Measurements from ENCODE around the gene SPDYE1.
A peak's percentile ranks its signal among the peaks of the same experiment; 100 is the strongest.
"Not testable (repeated sequence)": the region's sequence is repeated elsewhere in the genome, so short reads cannot be mapped to it uniquely, and the experiment has no call there.

Gene SPDYE1

GRCh38 chr7:43990829-43991228 lies 6.9 kb upstream of the SPDYE1 start:
- DNase-seq, result not testable (repeated sequence)

DNA sequence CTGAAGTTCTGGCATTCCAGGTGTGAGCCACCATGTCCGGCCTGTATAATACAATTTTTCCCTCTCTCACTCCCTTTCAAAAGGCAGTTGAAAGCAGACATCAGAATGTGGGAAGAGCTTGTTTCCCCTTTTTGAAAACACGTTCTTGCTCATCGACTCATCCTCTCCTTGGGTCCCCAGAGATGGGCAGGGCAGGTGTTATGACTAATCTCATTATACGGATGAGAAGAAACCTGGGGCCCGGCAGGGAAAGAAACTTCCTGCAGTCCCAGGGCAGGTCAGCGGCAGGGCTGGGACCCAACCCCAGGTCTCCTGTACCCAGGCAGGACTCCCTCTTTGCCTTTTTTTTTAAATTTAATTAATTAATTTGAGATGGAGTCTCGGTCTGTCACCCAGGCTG lies 4.8 kb upstream of the SPDYE1 start:
- DNase-seq, result not testable (repeated sequence)

DNA sequence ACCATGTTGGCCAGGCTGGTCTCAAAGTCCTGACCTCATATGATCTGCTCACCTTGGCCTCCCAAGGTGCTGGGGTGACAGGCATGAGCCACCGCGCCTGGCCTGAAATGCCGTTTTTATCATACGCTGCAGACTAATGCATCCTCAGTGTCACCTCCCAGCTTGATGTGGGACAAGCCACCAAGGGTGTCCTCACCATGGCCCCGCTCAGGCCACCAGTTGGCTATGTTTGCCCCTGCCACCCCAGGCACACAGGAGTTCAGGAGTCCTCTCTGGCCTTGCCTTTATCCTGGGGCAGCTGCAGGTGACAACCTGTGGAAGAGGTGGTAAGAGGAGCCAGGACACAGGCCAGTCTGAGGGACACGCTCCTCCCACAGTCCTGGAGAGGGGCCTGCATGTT lies 3.0 kb upstream of the SPDYE1 start:
- DNase-seq, result not testable (repeated sequence)

- DNase-seq, result not testable (repeated sequence)
These were observed 14.4 kb downstream of the SPDYE1 start for GRCh38 chr7:44012081-44012480.

DNA sequence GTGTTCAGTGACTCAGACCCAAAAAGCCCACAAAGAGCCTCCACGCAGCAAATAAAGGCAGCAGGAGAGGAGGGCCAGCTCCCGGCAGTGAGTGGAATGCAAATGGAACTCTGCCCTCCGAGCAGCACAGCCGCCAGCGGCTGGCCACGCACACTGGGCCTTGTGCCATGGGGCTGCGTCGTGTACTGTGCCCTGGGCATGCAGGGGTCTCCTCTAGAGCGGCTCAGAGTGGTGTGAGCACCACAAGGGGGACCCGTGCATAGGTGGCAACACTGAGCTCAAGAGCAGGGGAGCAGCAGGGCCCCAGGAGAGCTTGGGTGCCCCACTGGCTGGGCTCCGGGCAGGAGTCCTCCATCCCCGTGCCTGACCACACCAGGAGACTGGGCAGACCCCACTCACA lies 17.4 kb downstream of the SPDYE1 start:
- peak in 16 of 56 donors; percentile 6 to 50 (median 18) for DNase-seq

- peak; percentile 79 to 99 (median 95) for DNase-seq
These were observed 21.4 kb downstream of the SPDYE1 start for GRCh38 chr7:44018857-44019807.

DNA sequence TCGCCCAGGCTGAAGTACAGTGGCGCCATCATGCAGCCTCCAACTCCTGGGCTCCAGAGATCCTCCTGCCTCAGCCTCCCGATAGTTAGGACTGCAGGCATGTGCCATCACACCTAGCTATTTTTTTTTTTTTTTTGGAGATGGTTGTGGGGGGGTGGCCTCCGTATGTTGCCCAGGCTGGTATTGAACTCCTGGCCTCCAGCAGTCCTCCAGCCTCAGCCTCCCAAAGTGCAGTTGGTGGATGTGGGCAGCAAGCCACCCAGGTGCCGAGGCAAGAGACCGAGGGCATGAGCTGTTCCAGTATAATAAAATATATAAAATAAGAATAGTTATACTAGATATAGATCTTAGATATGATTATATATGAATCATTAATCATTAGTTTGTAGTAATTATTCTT lies 22.1 kb downstream of the SPDYE1 start:
- DNase-seq, result not testable (repeated sequence)

DNA sequence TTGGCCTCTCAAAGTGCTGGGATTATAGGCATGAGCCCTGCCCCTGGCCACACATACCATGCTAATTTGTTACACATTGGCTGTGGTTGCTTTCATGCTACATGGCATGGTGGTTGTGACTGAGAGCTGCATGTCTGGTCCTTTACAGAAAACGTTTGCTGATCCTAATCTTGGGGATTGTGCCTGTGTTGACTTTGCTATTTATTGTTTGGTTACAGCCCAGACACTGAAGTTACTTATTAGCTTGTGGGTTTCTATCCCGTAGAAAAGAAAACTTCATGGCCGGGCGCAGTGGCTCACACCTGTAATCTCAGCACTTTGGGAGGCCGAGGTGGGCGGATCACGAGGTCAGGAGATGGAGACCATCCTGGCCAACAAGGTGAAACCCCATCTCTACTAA lies 24.4 kb downstream of the SPDYE1 start:
- DNase-seq, result not testable (repeated sequence)

GRCh38 chr7:44022796-44023467 lies 25.2 kb downstream of the SPDYE1 start:
- DNase-seq, result not testable (repeated sequence)

GRCh38 chr7:44029433-44029832 lies 31.7 kb downstream of the SPDYE1 start:
- not testable (repeated sequence) for DNase-seq

GRCh38 chr7:44030029-44030428 lies 32.3 kb downstream of the SPDYE1 start:
- DNase-seq, result peak in 5 of 56 donors; percentile 11 to 30 (median 16)

DNA sequence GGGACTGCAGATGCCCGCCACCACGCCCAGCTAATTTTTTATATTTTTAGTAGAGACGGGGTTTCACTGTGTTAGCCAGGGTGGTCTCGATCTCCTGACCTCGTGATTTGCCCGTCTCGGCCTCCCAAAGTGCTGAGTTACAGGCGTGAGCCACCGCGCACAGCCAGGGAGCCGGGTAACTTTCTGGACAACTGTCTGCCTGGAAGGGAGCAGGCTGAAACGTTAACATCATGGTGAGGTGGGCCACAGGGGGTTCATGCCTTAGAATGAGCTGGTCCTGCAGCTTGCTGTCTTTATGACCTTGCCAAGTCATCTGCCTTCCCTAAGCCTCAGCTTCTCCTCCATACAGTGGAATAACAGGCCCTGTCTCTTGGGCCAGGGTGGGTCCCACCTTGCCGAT lies 33.6 kb downstream of the SPDYE1 start:
- not testable (repeated sequence) for DNase-seq

DNA sequence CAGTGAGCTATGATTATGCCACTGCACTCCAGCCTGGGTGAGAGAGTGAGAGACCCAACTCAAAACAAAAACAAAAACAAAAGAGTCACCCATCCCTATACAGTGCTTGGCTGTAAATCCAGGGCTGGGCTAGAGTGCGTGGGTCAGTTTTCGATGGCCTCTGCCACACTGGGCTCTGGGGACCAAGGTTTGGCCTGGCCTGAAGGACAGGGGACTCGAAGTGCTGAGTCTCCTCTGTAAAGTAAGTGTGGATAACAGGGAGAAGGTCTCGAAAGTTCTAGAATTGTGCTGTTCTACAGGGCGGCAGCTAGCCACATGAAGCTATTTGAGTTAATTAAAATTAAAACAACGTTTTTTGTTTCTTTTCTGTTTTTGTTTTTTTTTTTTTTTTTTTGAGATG lies 34.3 kb downstream of the SPDYE1 start:
- not testable (repeated sequence) for DNase-seq

DNA sequence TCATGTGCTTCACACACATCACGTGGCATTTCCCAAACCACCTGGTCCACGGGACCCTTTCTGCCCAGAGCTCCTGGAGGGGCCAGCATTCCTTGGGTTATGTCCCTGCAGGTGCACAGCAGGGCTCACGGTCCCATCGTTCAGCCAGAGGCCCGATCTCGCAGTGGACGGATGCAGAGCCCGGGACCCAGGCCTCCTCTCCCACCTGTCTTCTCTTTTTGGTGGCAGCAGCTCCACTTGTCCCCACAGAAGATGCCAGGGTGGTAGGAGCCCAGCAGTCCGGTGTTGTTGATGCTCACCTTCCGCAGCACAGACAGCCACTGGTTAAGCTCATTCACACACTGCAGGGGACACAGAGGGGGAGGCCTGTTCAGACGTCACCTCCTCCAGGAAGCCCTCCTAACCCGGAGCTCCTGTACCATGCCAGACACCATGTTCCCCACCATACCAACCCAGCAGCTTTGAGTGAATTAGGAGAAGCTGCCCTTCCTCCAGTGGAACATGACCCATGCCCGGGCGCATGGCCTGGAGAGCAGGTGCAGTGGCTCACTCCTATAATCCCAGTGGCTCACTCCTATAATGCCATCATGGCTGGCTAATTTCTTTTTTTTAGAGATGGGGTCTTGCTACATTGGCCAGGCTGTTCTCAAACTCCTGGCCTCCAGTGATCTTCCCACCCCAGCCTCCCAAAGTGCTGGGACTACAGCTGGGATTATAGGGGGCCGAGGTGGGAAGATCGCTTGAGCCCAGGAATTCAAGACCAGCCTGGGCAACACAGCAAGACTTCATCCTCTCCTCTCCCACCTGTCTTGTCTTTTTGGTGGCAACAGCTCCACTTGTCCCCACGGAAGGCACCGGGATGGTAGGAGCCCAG lies 36.5 kb downstream of the SPDYE1 start:
- DNase-seq, result not testable (repeated sequence)

DNA sequence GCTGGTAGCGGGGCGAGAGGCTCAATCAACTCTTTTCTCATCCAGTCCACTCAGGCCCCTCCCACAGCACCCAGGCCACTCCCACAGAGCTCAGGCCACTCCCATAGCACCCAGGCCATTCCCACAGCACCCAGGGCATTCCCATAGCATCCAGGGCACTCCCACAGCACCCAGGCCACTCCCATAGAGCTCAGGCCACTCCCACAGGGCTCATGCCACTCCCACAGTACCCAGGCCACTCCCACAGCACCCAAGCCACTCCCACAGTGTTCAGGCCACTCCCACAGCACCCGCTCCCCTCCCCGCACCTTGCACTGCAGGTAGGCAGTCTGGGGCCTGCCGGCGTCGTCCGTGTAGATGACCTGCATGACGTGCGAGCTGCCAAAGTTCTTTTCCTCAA lies 38.7 kb downstream of the SPDYE1 start:
- DNase-seq, result not testable (repeated sequence)

DNA sequence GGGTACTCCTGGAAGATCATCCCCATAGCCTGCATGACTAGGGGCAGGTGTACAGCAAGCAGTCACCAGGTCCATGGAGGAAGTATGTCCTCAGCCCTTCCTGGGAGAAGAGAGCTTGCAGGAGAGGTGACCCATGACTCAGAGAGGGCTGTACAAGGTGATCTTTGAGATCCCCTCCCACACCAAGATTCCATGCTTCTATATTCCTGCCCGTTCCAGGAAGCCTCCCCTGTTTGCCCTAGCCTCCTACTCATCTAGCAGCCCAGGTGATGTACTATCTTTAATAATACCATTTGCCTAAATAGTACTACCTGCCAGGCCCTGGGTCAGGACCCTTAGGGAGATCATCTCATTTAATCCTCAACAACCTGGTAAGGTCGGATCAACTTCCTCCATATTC lies 40.3 kb downstream of the SPDYE1 start:
- not testable (repeated sequence) for DNase-seq

GRCh38 chr7:44038553-44038952 lies 40.9 kb downstream of the SPDYE1 start:
- not testable (repeated sequence) for DNase-seq

DNA sequence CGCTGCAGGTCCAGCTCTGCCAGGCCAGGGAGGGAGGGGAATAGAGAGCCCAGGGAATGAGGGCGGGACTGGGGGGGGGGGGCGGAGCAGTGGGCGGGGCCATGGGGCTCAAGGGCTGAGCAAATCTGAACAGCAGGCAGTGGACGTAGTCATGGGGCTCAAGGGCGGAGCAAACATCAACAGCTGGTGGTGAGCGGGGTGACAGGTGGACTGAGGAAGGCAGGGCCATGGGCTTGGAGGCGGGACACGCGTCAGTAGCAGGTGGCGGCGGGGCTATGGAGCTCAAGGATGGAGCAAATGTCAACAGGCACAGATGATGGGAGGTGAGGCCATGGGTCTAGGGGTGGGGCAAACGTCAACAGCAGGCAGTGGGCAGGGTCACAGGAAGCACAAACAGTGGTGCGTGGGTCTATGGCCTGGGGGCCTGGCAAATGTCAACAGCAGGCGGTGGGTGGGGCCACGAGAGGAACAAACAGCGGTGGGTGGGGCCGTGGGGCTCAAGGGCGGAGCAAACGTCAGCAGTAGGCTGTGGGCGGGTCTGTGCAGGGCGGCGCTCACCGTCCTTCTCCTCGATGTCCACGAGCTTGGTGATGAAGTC lies 41.4 kb downstream of the SPDYE1 start:
- DNase-seq, result peak in 54 of 56 donors; percentile 35 to 91 (median 78)

GRCh38 chr7:44039800-44040492 lies 42.2 kb downstream of the SPDYE1 start:
- not testable (repeated sequence) for DNase-seq

DNA sequence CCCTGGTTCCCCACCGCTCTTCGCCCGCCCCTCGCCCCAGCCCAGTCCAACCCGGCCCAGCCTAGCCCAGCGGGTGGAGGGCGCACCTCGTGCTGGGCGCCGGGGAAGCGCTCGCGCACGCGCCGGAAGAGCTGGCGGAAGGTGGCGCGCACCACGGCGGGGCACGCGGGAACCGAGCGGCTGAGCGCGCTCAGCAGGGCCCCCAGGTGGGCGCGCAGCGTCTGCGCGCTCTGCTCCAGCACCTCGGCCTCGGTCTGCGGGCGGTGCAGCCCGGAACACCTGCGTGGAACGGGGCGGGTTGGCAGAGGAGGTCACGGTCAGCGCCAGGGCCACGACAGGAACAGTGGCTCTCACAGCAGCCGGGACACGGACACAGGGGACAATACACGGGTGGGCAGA lies 42.8 kb downstream of the SPDYE1 start:
- peak in 10 of 56 donors; percentile 16 to 39 (median 27) for DNase-seq
